Osteocyte (in vitro differentiated cells): Measurements from ENCODE around the gene TFDP1. TPM values are rescaled to one million over a fixed set of nuclear protein-coding genes. Genes with fewer than 3 reads are reported as not detected.

Source experiments
- DNase-seq: peaks from one replicate; pipeline ENCODE4 v3.0.0; 2021; ENCODE audit warnings: mixed read lengths; ENCODE audit not compliant: unreplicated experiment; ENCODE audit errors: extremely low spot score
- H3K27ac Mint-ChIP-seq: one replicate; pipeline ENCODE4 v1.8.0; 2021; ENCODE audit warnings: mild to moderate bottlenecking, mixed read lengths; ENCODE audit not compliant: unreplicated experiment
- H3K27me3 Mint-ChIP-seq: one replicate; pipeline ENCODE4 v1.8.0; 2021; ENCODE audit warnings: mixed read lengths; ENCODE audit not compliant: unreplicated experiment
- H3K36me3 Mint-ChIP-seq: one replicate; pipeline ENCODE4 v1.8.0; 2021; ENCODE audit warnings: mixed read lengths; ENCODE audit not compliant: unreplicated experiment
- H3K4me1 Mint-ChIP-seq: one replicate; pipeline ENCODE4 v1.8.0; 2021; ENCODE audit warnings: mixed read lengths; ENCODE audit not compliant: unreplicated experiment
- H3K4me3 Mint-ChIP-seq: one replicate; pipeline ENCODE4 v1.8.0; 2021; ENCODE audit warnings: mild to moderate bottlenecking, moderate library complexity, mixed read lengths; ENCODE audit not compliant: unreplicated experiment
- H3K9me3 Mint-ChIP-seq: one replicate; pipeline ENCODE4 v1.8.0; 2021; ENCODE audit warnings: mixed read lengths; ENCODE audit not compliant: unreplicated experiment
- CTCF ChIP-seq: fragments of 200-600 bp; sonication (generic); IDR thresholded peaks from 2 replicates; pipeline ENCODE4 v1.5.0; 2021; ENCODE audit warnings: antibody characterized with exemption, mild to moderate bottlenecking, moderate library complexity
- total RNA-seq: library from RNA; stranded (reverse); gene quantifications from 2 replicates; pipeline ENCODE4 v1.2.1, GENCODE V29; 2021

Gene TFDP1
- total RNA-seq, 1 donor from 2014 or later, result 66.9 TPM

DNA sequence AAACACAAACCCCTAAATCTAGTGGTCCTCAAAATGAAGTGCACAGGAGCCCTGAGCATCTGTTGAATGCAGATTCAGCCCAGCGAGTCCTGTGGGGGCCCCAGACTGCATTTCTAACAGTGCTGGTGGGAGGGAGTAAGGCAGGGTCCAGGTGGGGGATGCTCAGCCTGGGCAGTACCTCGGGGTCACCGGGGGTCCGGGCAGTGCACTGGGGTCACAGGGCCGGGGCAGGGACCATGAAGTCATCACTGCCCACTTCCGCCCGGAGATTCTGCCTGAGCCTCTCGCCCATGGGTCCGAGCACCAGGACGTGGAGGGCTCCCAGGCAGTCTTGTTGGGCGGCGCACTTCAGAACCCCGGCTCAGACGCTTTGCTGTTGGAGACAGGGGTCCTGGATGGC is 74.3 kb downstream of the TFDP1 start:
- Mint-ChIP-seq H3K27me3 (peaks cover 23% of the 10 kb centered on the region), H3K4me3 (no peak overlapping the region), H3K9me3 (peaks cover 20% of the 10 kb centered on the region), H3K36me3 (peaks cover 2% of the 10 kb centered on the region), H3K27ac (no peak overlapping the region), H3K4me1 (peaks cover 5% of the 10 kb centered on the region)
- no peak for DNase-seq
- no peak for TF ChIP-seq CTCF

GRCh38 chr13:113659337-113659736 is 74.8 kb downstream of the TFDP1 start:
- H3K27ac Mint-ChIP-seq, result no peak overlapping the region
- peaks cover 20% of the 10 kb centered on the region for H3K9me3 Mint-ChIP-seq
- peaks cover 23% of the 10 kb centered on the region for H3K27me3 Mint-ChIP-seq
- TF ChIP-seq CTCF, result no peak
- H3K4me1 Mint-ChIP-seq, result no peaks in the 10 kb centered on the region
- peaks cover 2% of the 10 kb centered on the region for H3K36me3 Mint-ChIP-seq
- H3K4me3 Mint-ChIP-seq, result no peak overlapping the region
- no peak for DNase-seq

GRCh38 chr13:113660066-113660465 is 75.5 kb downstream of the TFDP1 start:
- Mint-ChIP-seq H3K4me3 (no peak overlapping the region), H3K27ac (no peak overlapping the region), H3K27me3 (peaks cover 26% of the 10 kb centered on the region), H3K9me3 (peaks cover 20% of the 10 kb centered on the region), H3K36me3 (peaks cover 2% of the 10 kb centered on the region), H3K4me1 (no peaks in the 10 kb centered on the region)
- DNase-seq, result no peak
- no peak for TF ChIP-seq CTCF

DNA sequence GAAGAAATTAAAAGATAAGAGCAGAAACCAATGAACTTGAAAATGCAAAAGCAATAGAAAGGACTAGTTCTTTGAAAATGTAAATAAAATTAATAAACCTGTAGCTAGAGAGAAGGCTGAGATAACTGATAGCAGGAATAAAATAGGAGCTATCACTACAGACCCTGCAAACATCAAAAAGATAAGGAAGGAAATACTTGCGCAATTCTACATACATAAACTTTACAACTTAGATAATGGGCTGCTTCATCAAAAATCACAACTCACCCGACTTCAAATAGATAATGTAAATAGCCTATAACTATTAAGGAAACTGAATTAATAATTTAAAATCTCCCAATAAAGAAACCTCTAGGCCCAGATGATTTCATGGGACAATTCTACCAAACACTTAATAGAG is 77.0 kb downstream of the TFDP1 start:
- Mint-ChIP-seq H3K4me3 (no peak overlapping the region), H3K27me3 (peaks cover 26% of the 10 kb centered on the region), H3K4me1 (no peaks in the 10 kb centered on the region), H3K27ac (no peak overlapping the region), H3K9me3 (peaks cover 20% of the 10 kb centered on the region), H3K36me3 (peaks cover 2% of the 10 kb centered on the region)
- no peak for DNase-seq
- no peak for TF ChIP-seq CTCF

DNA sequence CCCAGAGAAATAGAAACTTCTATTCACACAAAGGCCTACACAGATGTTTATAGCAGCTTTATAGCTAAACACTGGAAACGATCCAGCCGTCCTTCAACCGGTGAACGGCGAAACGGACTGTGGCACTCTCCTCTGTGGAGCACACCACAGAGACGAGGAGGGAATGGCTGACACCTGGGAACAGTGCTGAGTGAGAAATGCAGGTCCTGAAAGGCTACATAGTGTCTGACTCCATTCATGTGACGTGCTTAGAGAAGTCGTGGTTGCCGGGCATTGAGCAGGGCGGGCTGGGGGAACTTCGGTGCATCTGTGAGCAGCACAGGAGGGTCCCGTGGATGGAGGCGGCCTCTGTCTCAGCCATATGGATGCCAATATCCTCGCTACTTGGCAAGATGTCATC is 79.4 kb downstream of the TFDP1 start:
- peaks cover 2% of the 10 kb centered on the region for H3K36me3 Mint-ChIP-seq
- DNase-seq, result no peak
- peaks cover 26% of the 10 kb centered on the region for H3K27me3 Mint-ChIP-seq
- H3K27ac Mint-ChIP-seq, result no peak overlapping the region
- peaks cover 20% of the 10 kb centered on the region for H3K9me3 Mint-ChIP-seq
- H3K4me3 Mint-ChIP-seq, result no peak overlapping the region
- H3K4me1 Mint-ChIP-seq, result no peaks in the 10 kb centered on the region
- no peak for TF ChIP-seq CTCF
